Measurements from ENCODE around the gene JAK1.

JAK1 gene

DNA sequence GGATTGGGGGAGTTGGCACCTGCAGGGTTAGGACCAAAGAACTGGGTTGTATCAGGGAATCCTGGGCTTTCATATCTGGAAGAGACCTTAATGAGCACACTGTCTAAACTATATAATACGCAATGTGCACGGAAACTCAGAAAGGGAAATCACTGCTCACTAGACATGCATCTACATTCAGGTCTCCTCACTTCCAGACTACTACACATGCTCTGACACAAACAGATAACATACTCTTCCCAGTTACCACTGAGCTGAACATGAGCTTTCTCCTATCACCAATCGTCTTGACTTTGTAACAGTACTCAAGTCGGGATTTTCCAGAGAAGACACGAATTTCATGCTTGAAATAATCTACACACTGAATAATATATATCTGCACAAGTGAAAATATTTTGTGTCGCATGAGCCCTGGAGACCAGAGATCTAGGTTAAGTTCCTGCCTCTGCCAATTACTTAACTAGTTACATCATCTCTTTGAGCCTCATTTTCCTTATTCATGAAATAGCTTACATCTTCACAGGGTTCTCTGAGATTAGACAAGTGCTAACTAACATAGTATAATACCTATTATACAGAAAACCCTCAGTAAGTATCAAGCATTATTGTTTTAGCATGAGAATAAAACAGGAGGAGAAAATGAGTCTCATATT is 101.1 kb downstream of the JAK1 start:
- Histone ChIP-seq H4K20me1 (ENCODE audit: insufficient read depth, low read length, poor library complexity, severe bottlenecking) (no peaks in the 10 kb centered on the region), H3K79me2 (ENCODE audit: insufficient read depth, low read length) (no peaks in the 10 kb centered on the region), H3K36me3 (ENCODE audit: insufficient read depth, low read length) (peaks cover 90% of the 10 kb centered on the region), H3K4me3 (ENCODE audit: low read length, poor library complexity, severe bottlenecking) (no peak overlapping the region), H3K4me2 (ENCODE audit: low read depth, low read length, poor library complexity, severe bottlenecking) (no peak overlapping the region), H3F3A (ENCODE audit: low read depth) (peaks cover 4% of the 10 kb centered on the region; the same call in 1 of the 2 replicates), H2AFZ (ENCODE audit: low read length) (no peak overlapping the region), H3K27me3 (ENCODE audit: insufficient read depth, low read length, poor library complexity, severe bottlenecking) (no peaks in the 10 kb centered on the region), H3K9me2 (replicated peaks; ENCODE audit: low read depth, low read length) (no peaks in the 10 kb centered on the region), H3K4me1 (ENCODE audit: insufficient read depth, low read length, poor library complexity, severe bottlenecking) (peaks cover 12% of the 10 kb centered on the region), H3K9me3 (ENCODE audit: insufficient read depth, low read depth, low read length) (peaks cover 5% of the 10 kb centered on the region; the same call in 1 of the 2 replicates), H3K9ac (ENCODE audit: low read depth, low read length, poor library complexity, severe bottlenecking) (no peak overlapping the region)
- TF ChIP-seq, protein P1, sequence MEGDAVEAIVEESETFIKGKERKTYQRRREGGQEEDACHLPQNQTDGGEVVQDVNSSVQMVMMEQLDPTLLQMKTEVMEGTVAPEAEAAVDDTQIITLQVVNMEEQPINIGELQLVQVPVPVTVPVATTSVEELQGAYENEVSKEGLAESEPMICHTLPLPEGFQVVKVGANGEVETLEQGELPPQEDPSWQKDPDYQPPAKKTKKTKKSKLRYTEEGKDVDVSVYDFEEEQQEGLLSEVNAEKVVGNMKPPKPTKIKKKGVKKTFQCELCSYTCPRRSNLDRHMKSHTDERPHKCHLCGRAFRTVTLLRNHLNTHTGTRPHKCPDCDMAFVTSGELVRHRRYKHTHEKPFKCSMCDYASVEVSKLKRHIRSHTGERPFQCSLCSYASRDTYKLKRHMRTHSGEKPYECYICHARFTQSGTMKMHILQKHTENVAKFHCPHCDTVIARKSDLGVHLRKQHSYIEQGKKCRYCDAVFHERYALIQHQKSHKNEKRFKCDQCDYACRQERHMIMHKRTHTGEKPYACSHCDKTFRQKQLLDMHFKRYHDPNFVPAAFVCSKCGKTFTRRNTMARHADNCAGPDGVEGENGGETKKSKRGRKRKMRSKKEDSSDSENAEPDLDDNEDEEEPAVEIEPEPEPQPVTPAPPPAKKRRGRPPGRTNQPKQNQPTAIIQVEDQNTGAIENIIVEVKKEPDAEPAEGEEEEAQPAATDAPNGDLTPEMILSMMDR (conservative IDR thresholded peaks at IDR 0.05; ENCODE audit: low read length) = no peak
- TF ChIP-seq EZH2phosphoT487 (IDR thresholded peaks at IDR 0.05; ENCODE audit: borderline replicate concordance) = no peak

DNA sequence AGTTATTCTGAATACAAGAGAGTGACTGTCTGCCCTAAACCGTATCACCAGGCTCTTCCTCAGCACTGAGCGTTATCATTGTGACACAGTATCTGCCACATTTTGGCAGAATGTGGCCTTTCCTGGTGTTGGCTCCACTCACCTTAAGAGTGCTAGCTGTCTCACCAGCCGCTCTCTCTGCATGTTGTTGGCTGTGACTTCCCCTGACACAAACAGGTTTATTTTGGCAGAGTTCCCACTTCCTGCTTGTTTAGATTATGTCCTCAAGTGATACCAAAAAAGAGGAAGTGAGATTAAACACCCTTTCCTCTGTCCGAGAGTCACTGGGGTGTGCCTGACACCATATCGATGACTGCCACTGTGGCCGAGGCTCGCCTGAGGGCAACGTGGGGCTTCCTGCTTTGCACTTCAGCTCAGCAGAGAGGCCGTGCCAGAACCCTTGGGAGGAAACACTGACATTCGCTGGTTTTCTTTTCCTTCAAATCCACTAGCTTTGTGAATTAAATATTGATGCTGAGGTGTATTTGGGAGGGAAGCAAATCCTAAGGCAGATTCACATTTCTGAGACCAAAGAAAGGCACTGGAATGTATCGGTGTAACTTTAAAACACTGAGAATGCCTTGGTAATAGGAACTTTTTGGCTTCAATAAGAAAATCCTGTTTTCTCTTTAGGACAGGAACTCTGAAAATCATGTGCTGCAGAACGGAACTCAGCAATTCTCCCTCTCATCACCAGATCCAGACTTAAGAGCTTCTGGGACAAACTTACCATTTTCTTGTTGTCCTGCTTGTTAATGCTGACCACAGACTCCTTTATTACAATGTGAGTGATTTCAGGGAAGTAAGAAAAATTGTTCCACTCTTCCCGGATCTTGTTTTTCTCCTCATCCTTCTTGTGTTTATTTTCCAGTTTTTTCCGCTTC is 102.1 kb downstream of the JAK1 start:
- Histone ChIP-seq H3K4me1 (ENCODE audit: insufficient read depth, low read length, poor library complexity, severe bottlenecking) (peaks cover 12% of the 10 kb centered on the region), H3F3A (ENCODE audit: low read depth) (peaks cover 4% of the 10 kb centered on the region; the same call in 1 of the 2 replicates), H3K79me2 (ENCODE audit: insufficient read depth, low read length) (no peaks in the 10 kb centered on the region), H3K4me3 (ENCODE audit: low read length, poor library complexity, severe bottlenecking) (no peak overlapping the region), H3K27me3 (ENCODE audit: insufficient read depth, low read length, poor library complexity, severe bottlenecking) (no peaks in the 10 kb centered on the region), H3K9me2 (replicated peaks; ENCODE audit: low read depth, low read length) (no peaks in the 10 kb centered on the region), H3K4me2 (ENCODE audit: low read depth, low read length, poor library complexity, severe bottlenecking) (no peak overlapping the region), H3K36me3 (ENCODE audit: insufficient read depth, low read length) (peaks cover 89% of the 10 kb centered on the region), H3K9me3 (ENCODE audit: insufficient read depth, low read depth, low read length) (peaks cover 5% of the 10 kb centered on the region; the same call in 1 of the 2 replicates), H4K20me1 (ENCODE audit: insufficient read depth, low read length, poor library complexity, severe bottlenecking) (no peaks in the 10 kb centered on the region), H2AFZ (ENCODE audit: low read length) (no peak overlapping the region), H3K9ac (ENCODE audit: low read depth, low read length, poor library complexity, severe bottlenecking) (no peak overlapping the region)
- no peak for TF ChIP-seq EZH2phosphoT487 (IDR thresholded peaks at IDR 0.05; ENCODE audit: borderline replicate concordance)
- TF ChIP-seq, protein P1 (conservative IDR thresholded peaks at IDR 0.05; ENCODE audit: low read length) = no peak

DNA sequence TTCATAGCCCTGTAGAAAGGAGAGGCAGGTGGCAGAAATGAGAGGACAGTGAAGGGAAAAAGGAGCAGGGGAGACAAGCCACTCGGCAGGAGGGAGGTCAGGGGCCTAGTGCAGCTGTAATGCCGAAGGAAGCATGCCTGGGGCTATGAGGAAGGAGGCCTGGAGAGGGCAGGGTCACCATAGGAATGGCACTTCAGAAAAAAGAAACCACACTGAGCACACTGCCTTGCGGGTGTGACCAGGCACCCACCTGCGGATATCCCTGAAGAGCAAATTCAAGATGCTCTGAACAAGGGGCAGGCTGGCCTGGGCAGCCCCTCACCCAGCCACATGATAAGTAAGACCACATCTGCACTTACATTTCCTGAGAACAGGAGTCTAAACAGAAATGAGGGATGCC is 104.7 kb downstream of the JAK1 start:
- peaks cover 5% of the 10 kb centered on the region; the same call in 1 of the 2 replicates for H3K9me3 ChIP-seq (ENCODE audit: insufficient read depth, low read depth, low read length)
- H3K27me3 ChIP-seq (ENCODE audit: insufficient read depth, low read length, poor library complexity, severe bottlenecking) = no peaks in the 10 kb centered on the region
- H3K4me1 ChIP-seq (ENCODE audit: insufficient read depth, low read length, poor library complexity, severe bottlenecking) = peaks cover 12% of the 10 kb centered on the region
- no peaks in the 10 kb centered on the region for H3K79me2 ChIP-seq (ENCODE audit: insufficient read depth, low read length)
- H2AFZ ChIP-seq (ENCODE audit: low read length) = no peak overlapping the region
- TF ChIP-seq, protein P1 (conservative IDR thresholded peaks at IDR 0.05; ENCODE audit: low read length) = no peak; the same call in 1 of the 2 replicates
- no peak for TF ChIP-seq EZH2phosphoT487 (IDR thresholded peaks at IDR 0.05; ENCODE audit: borderline replicate concordance)
- peaks cover 92% of the 10 kb centered on the region for H3K36me3 ChIP-seq (ENCODE audit: insufficient read depth, low read length)
- no peak overlapping the region for H3K9ac ChIP-seq (ENCODE audit: low read depth, low read length, poor library complexity, severe bottlenecking)
- no peaks in the 10 kb centered on the region for H4K20me1 ChIP-seq (ENCODE audit: insufficient read depth, low read length, poor library complexity, severe bottlenecking)
- no peak overlapping the region for H3K4me2 ChIP-seq (ENCODE audit: low read depth, low read length, poor library complexity, severe bottlenecking)
- peaks cover 4% of the 10 kb centered on the region; the same call in 1 of the 2 replicates for H3F3A ChIP-seq (ENCODE audit: low read depth)
- H3K9me2 ChIP-seq (replicated peaks; ENCODE audit: low read depth, low read length) = no peaks in the 10 kb centered on the region
- H3K4me3 ChIP-seq (ENCODE audit: low read length, poor library complexity, severe bottlenecking) = no peak overlapping the region

All from Loucy (cell line).